K562 (cell line): ENCODE measurements around the gene ATG7. TPM values are rescaled to one million over a fixed set of nuclear protein-coding genes. Genes with fewer than 3 reads are reported as not detected.

Experiments used
- ATAC-seq: fragments of 200-7000 bp; cut with Tn5 transposase; 3 replicates; pipeline ENCODE4 v1.9.1; 2020; ENCODE audit warnings: moderate library complexity
- BruUV-seq: library from RNA; stranded (reverse); fragments of 400-500 nt; replicated peaks from 2 replicates; lab custom pipeline; 2021; lab: Mats Ljungman, UMichigan
- CTCF ChIA-PET: fragments of 300-600 bp; formaldehyde crosslinking; extraction: SDS; loops from one replicate; lab custom pipeline; 2021; ENCODE audit warnings: low intra/inter-chr PET ratio; lab: Yijun Ruan, JAX
- POLR2A ChIA-PET: fragments of 300-600, 350-650 bp; sonication (Branson Sonifier 250); formaldehyde crosslinking; extraction: SDS; loops from one replicate; lab custom pipeline; 2021; ENCODE audit warnings: antibody characterized with exemption, inconsistent platforms; lab: Yijun Ruan, JAX
- DNase-seq, 4 experiments: peaks; one replicate each; pipeline versions ENCODE4 v3.0.0 to v3.0.0-alpha.2; 2011 to 2018; ENCODE audit warnings: low spot score in 3 of 4, mixed read lengths in 3 of 4; ENCODE audit errors: extremely low read depth in 1 of 4
- FAIRE-seq: peaks from 2 replicates; lab custom pipeline; 2011; peaks lifted over from hg19 to GRCh38; lab: Jason Lieb, UNC
- H2AFZ ChIP-seq: 2 replicates; pipeline ENCODE4 v1.6.0; 2011; ENCODE audit warnings: low read depth, low read length, control low read depth, inconsistent platforms
- H3K27ac ChIP-seq: fragments of 200-600 bp; 3 replicates; pipeline ENCODE4 v1.8.0; 2011; ENCODE audit warnings: low read depth, mild to moderate bottlenecking, control low read depth, inconsistent platforms, low read length, moderate library complexity, mixed read lengths; ENCODE audit errors: extremely low read depth
- H3K27me3 ChIP-seq, 2 experiments: fragments of 300-600 bp in 1 of 2; 2 replicates in 1 of 2; 3 replicates in 1 of 2; pipeline versions ENCODE4 v1.6.0 to v1.8.0; 2011; ENCODE audit warnings: inconsistent platforms in 2 of 2, low read length in 2 of 2, mild to moderate bottlenecking in 1 of 2, mixed read lengths in 1 of 2, moderate library complexity in 1 of 2; ENCODE audit not compliant: control insufficient read depth in 2 of 2, insufficient read depth in 2 of 2
- H3K36me3 ChIP-seq: fragments of 300-600 bp; 3 replicates; pipeline ENCODE4 v1.8.0; 2011; ENCODE audit warnings: mild to moderate bottlenecking, low read length, inconsistent platforms; ENCODE audit not compliant: control insufficient read depth, insufficient read depth
- H3K4me1 ChIP-seq, 2 experiments: fragments of 200-600 bp in 1 of 2; replicated peaks in 1 of 2; 2 replicates in 1 of 2; 3 replicates in 1 of 2; pipeline versions ENCODE4 v1.5.1 to v1.8.0; 2011; ENCODE audit warnings: inconsistent platforms in 2 of 2, low read length in 2 of 2, mild to moderate bottlenecking in 1 of 2, mixed read lengths in 1 of 2, moderate library complexity in 1 of 2; ENCODE audit not compliant: control insufficient read depth in 2 of 2, insufficient read depth in 2 of 2
- H3K4me2 ChIP-seq: 2 replicates; pipeline ENCODE4 v1.6.1; 2011; ENCODE audit warnings: low read length, control low read depth, inconsistent platforms, mixed read lengths; ENCODE audit not compliant: insufficient read depth
- H3K4me3 ChIP-seq: fragments of 200-600 bp; sonication (generic), shearing (Covaris generic); 2 replicates; pipeline ENCODE4 v1.5.1; 2016; ENCODE audit warnings: control low read depth, inconsistent platforms
- H3K79me2 ChIP-seq: fragments of 200-600 bp; 3 replicates; pipeline ENCODE4 v1.8.0; 2011; ENCODE audit warnings: low read length, inconsistent platforms; ENCODE audit not compliant: control insufficient read depth, insufficient read depth
- H3K9ac ChIP-seq, 2 experiments: 2 replicates each; pipeline versions ENCODE4 v1.6.0 to v1.6.1; 2011; ENCODE audit warnings: low read depth in 2 of 2, low read length in 2 of 2, control low read depth in 1 of 2, inconsistent platforms in 1 of 2, mild to moderate bottlenecking in 1 of 2, mixed read lengths in 1 of 2; ENCODE audit not compliant: insufficient read depth in 1 of 2
- H3K9me1 ChIP-seq: one replicate; pipeline ENCODE4 v1.6.0; 2011; ENCODE audit warnings: inconsistent platforms, mild to moderate bottlenecking, low read length, moderate library complexity; ENCODE audit not compliant: control insufficient read depth, insufficient read depth
- H3K9me3 ChIP-seq: replicated peaks from 2 replicates; pipeline ENCODE4 v1.5.1; 2011; ENCODE audit warnings: low read depth, low read length, inconsistent platforms; ENCODE audit not compliant: control insufficient read depth, insufficient read depth
- H4K20me1 ChIP-seq: replicated peaks from 2 replicates; pipeline ENCODE4 v1.6.1; 2011; ENCODE audit warnings: low read length, inconsistent platforms, mixed read lengths; ENCODE audit not compliant: control insufficient read depth, insufficient read depth
- BMI1 ChIP-seq: fragments of 150-350 bp; IDR thresholded peaks from 2 replicates; pipeline ENCODE4 v1.6.1; 2014; ENCODE audit warnings: low read length
- EP300 ChIP-seq: IDR thresholded peaks from 2 replicates; pipeline ENCODE4 v1.6.1; 2012; ENCODE audit warnings: low read length, improper control_type of control experiment
- FIP1L1 ChIP-seq: fragments of 200-400 bp; formaldehyde crosslinking; IDR thresholded peaks from 2 replicates; pipeline ENCODE4 v1.6.1; 2018; ENCODE audit warnings: mild to moderate bottlenecking, low read depth, low read length; ENCODE audit not compliant: poor library complexity, severe bottlenecking
- GTF2A2 ChIP-seq: IDR thresholded peaks from 2 replicates; pipeline ENCODE4 v1.6.1; 2016; ENCODE audit warnings: mild to moderate bottlenecking, missing genetic modification characterization, missing compliant biosample characterization
- GTF3C2 ChIP-seq: IDR thresholded peaks from 3 replicates; pipeline ENCODE4 v1.6.1; 2011; ENCODE audit warnings: borderline replicate concordance, mild to moderate bottlenecking, moderate library complexity; ENCODE audit not compliant: insufficient read length; ENCODE audit errors: extremely low read depth
- HDAC3 ChIP-seq: fragments of 450-650 bp; IDR thresholded peaks from 2 replicates; pipeline ENCODE4 v1.6.1; 2018; ENCODE audit warnings: borderline replicate concordance, mild to moderate bottlenecking, moderate library complexity; ENCODE audit not compliant: partially characterized antibody
- KDM2B ChIP-seq: fragments of 250-450 bp; sonication (Bioruptor Pico); IDR thresholded peaks from 2 replicates; pipeline ENCODE4 v1.8.0; 2021; ENCODE audit warnings: mild to moderate bottlenecking, moderate library complexity
- PURB ChIP-seq: sonication (generic); formaldehyde crosslinking; IDR thresholded peaks from 2 replicates; pipeline ENCODE4 v1.9.0; 2021; ENCODE audit warnings: low read depth, mild to moderate bottlenecking, missing genetic modification reagents
- RBM17 ChIP-seq: fragments of 200-400 bp; formaldehyde crosslinking; IDR thresholded peaks from 2 replicates; pipeline ENCODE4 v1.6.1; 2017; ENCODE audit warnings: low read depth, mild to moderate bottlenecking, low read length, borderline replicate concordance
- RFX7 ChIP-seq: fragments of 250-450 bp; sonication (Bioruptor Pico); IDR thresholded peaks from 2 replicates; pipeline ENCODE4 v1.5.1; 2021; ENCODE audit warnings: mild to moderate bottlenecking
- SNIP1 ChIP-seq: fragments of 450-650 bp; IDR thresholded peaks from 2 replicates; pipeline ENCODE4 v1.7.1; 2017; ENCODE audit warnings: low read depth, mild to moderate bottlenecking
- SRSF3 ChIP-seq: fragments of 200-400 bp; formaldehyde crosslinking; IDR thresholded peaks from 2 replicates; pipeline ENCODE4 v1.6.1; 2016; ENCODE audit warnings: mild to moderate bottlenecking, low read length, moderate library complexity; ENCODE audit not compliant: insufficient read depth
- STAT5B ChIP-seq: fragments of 250-450 bp; sonication (Bioruptor Pico); IDR thresholded peaks from 2 replicates; pipeline ENCODE4 v1.8.0; 2021; ENCODE audit warnings: mild to moderate bottlenecking, inconsistent platforms
- ZC3H11A ChIP-seq: IDR thresholded peaks from 2 replicates; pipeline ENCODE4 v1.6.1; 2012; ENCODE audit warnings: low read depth, low read length, improper control_type of control experiment
- ZNF551 ChIP-seq: fragments of 250-450 bp; sonication (Bioruptor Pico); IDR thresholded peaks from 2 replicates; pipeline ENCODE4 v1.5.0; 2021; ENCODE audit warnings: mild to moderate bottlenecking, moderate library complexity
- WGBS: fragments of 100-300 bp; shearing (Covaris generic); methylation state at CpG from one replicate; pipeline ENCODE4 v1.1.6; 2016; ENCODE audit warnings: low coverage, mixed read lengths; ENCODE audit not compliant: insufficient coverage; ENCODE audit errors: missing lambda C conversion rate; 5-methylcytosine and 5-hydroxymethylcytosine counted together
- in situ Hi-C: fragments of 300-500 bp; cut with MboI; formaldehyde crosslinking; loops from 4 replicates; pipeline ENCODE4 v1.15.0; 2018; ENCODE audit warnings: inconsistent platforms, mixed read lengths
- intact Hi-C: fragments of 100-400 bp; cut with micrococcal nuclease; formaldehyde crosslinking; loops from 2 replicates; pipeline ENCODE4 v1.14.2; 2022
- polyA plus RNA-seq, 8 experiments: library from polyadenylated mRNA; depleted of rRNA in 4 of 8; stranded (reverse) in 5 of 8; unstranded in 3 of 8; fragments of >200 nt; fragmentation: Nextera tagmentation in 2 of 8; fragmentation: Illumina TruSeq in 1 of 8; extraction: Ambion mirVana in 2 of 8; extraction: Trizol in 1 of 8; gene quantifications; 2 replicates each; pipeline versions ENCODE4 v1.2.1 to v1.2.3, GENCODE V29; 2011 to 2014; ENCODE audit warnings: inconsistent platforms in 1 of 8, missing spikeins in 1 of 8
- total RNA-seq, 7 experiments: library from RNA; depleted of rRNA in 6 of 7; stranded (reverse); fragments of >200 nt in 6 of 7; fragmentation: Illumina TruSeq in 2 of 7; extraction: Trizol in 2 of 7; gene quantifications; 2 replicates each; pipeline versions ENCODE4 v1.2.1 to v1.2.3, GENCODE V29; 2011 to 2021; ENCODE audit warnings: low replicate concordance in 1 of 7
- TF ChIP-seq, protein P1 (sequence below): fragments of 450-650 bp; conservative IDR thresholded peaks from 2 replicates; pipeline ENCODE4 v1.6.1; 2016; ENCODE audit warnings: missing genetic modification characterization, low read depth, mild to moderate bottlenecking, control low read depth, missing compliant biosample characterization

The ATG7 gene
- total and polyA plus RNA-seq, 9 of the 15 experiments (the other 6 are each of a cell fraction or from before 2014, with no cell fraction given): 18.3 to 45.3 (median 33.6) TPM

DNA sequence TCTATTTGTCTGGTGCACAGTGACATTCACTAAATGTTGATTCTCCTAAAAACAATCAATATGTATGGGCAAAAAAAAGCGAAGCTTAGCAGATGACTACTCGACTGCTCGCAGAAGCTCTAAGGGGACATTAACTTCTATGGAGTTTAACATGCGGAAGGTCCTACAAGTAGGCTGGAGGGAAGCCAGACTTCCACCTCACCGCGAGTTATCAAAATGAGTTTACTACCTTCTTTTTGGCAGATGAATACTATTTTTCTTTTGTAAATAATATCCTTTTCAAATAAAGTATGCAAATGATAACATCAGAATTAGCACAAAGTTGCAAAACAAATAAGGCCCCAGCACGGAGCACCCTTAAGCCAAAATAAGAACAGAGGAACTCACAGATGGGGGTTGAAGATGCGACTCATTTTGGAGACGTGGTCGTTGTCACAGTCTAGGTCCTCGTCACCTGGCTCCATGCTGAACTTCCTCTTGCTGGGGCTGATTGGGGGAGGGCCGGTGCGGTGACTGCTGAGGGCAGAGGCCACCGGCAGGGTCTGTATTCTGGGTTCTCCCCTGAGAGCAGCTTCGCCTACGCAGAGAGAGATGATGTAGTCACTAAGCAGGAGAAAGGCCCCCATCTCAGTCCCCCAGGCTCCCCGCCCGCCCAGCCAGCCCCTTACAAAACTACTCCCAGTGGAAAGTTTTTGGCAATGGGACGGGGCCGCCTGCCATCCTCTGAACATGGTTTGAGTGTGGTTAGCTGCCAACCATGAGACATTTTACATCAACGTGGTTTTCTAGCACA, 329.4 kb downstream of the ATG7 start:
- intact Hi-C loops (no loop called here), in situ Hi-C loops (no loop called here)
- WGBS: 45% methylated on average over 18 of the region's 21 CpGs
- no peak overlapping the region for H3K4me3 ChIP-seq
- no peaks in the 10 kb centered on the region for H3K9me3 ChIP-seq
- DNase-seq (peak in 1 of 4 experiments; percentile 35), ATAC-seq (no peak; the same call in 2 of the 3 replicates), FAIRE-seq (no peak)
- ChIA-PET POLR2A (interaction anchor here (0.5 to 1.3 kb wide), 2 partner anchors 18 to 275 kb away, joined by 3 to 4 read pairs; no protein-coding TSS in a partner anchor), CTCF (no interaction called here)
- H3K79me2 ChIP-seq: peaks cover 13% of the 10 kb centered on the region
- TF ChIP-seq ZNF551 (CRISPR knock-in tag) (no peak), KDM2B (CRISPR knock-in tag) (no peak), FIP1L1 (no peak), ZC3H11A (no peak), STAT5B (CRISPR knock-in tag) (no peak), SNIP1 (no peak), SRSF3 (no peak), RBM17 (no peak), GTF3C2 (no peak), RFX7 (CRISPR knock-in tag) (no peak), BMI1 (no peak), GTF2A2 (tag) (no peak), EP300 (no peak), PURB (CRISPR knock-in tag) (no peak), HDAC3 (no peak)
- TF ChIP-seq, protein P1, sequence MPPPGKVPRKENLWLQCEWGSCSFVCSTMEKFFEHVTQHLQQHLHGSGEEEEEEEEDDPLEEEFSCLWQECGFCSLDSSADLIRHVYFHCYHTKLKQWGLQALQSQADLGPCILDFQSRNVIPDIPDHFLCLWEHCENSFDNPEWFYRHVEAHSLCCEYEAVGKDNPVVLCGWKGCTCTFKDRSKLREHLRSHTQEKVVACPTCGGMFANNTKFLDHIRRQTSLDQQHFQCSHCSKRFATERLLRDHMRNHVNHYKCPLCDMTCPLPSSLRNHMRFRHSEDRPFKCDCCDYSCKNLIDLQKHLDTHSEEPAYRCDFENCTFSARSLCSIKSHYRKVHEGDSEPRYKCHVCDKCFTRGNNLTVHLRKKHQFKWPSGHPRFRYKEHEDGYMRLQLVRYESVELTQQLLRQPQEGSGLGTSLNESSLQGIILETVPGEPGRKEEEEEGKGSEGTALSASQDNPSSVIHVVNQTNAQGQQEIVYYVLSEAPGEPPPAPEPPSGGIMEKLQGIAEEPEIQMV: no peak
- no peaks in the 10 kb centered on the region for H4K20me1 ChIP-seq
- no peak overlapping the region for H2AFZ ChIP-seq
- H3K27ac ChIP-seq: no peak overlapping the region
- peaks cover 8 to 15% of the 10 kb centered on the region in 2 experiments; a peak in 4 of 5 replicates for H3K4me1 ChIP-seq
- no peak overlapping the region for H3K4me2 ChIP-seq
- peaks cover 5% of the 10 kb centered on the region; the same call in 2 of the 3 replicates for H3K36me3 ChIP-seq
- no peaks in the 10 kb centered on the region for H3K27me3 ChIP-seq
- BruUV-seq: no TSS peak
- H3K9ac ChIP-seq: no peak overlapping the region
- no peaks in the 10 kb centered on the region for H3K9me1 ChIP-seq
